Testis (tissue), 3 donors: ENCODE results near the gene FBN2. TPM values are rescaled to one million over a fixed set of nuclear protein-coding genes. Genes with fewer than 3 reads are reported as not detected.

Experiments used
- DNase-seq: peaks from one replicate; pipeline ENCODE4 v3.0.0-alpha.2; 2019
- H3K27ac ChIP-seq, 2 donors: fragments of 200-600 bp; sonication (generic); one replicate each; pipeline ENCODE4 v1.5.1; 2019
- H3K27me3 ChIP-seq: fragments of 200-600 bp; sonication (generic); one replicate; pipeline ENCODE4 v1.5.1; 2019
- H3K36me3 ChIP-seq: fragments of 200-600 bp; sonication (generic); one replicate; pipeline ENCODE4 v1.5.1; 2017; ENCODE audit warnings: low read depth; ENCODE audit errors: missing control alignments
- H3K4me1 ChIP-seq: fragments of 200-600 bp; sonication (generic); one replicate; pipeline ENCODE4 v1.5.1; 2019
- H3K4me3 ChIP-seq, 2 donors: fragments of 200-600 bp; sonication (generic); one replicate each; pipeline ENCODE4 v1.5.1; 2017 to 2019
- H3K9me3 ChIP-seq: fragments of 200-600 bp; sonication (generic); one replicate; pipeline ENCODE4 v1.5.1; 2017
- CTCF ChIP-seq, 3 experiments: fragments of 450-650 bp in 2 of 3; fragments of 200-600 bp in 1 of 3; sonication (generic) in 1 of 3; IDR thresholded peaks; one replicate each; pipeline ENCODE4 v1.5.1; 2016 to 2019; ENCODE audit warnings: antibody characterized with exemption in 3 of 3, mild to moderate bottlenecking in 2 of 3, moderate library complexity in 1 of 3
- POLR2A ChIP-seq: fragments of 450-650 bp; IDR thresholded peaks from one replicate; pipeline ENCODE4 v1.6.1; 2017; ENCODE audit warnings: antibody characterized with exemption, mild to moderate bottlenecking, moderate library complexity
- WGBS, 2 donors: methylation state at CpG; one replicate each; pipeline ENCODE4 v1.1.5; 2018; 5-methylcytosine and 5-hydroxymethylcytosine counted together
- intact Hi-C: fragments of 100-400 bp; cut with DNase I; formaldehyde crosslinking; loops from one replicate; pipeline ENCODE4 v1.15.1; 2023; ENCODE audit warnings: low total_unique reads
- polyA plus RNA-seq: library from polyadenylated mRNA; stranded (reverse); fragments of 350-450 nt; fragmentation: Illumina TruSeq; extraction: RNeasy Lipid Tissue Mini Kit (QIAGEN cat#74804); gene quantifications from one replicate; pipeline ENCODE4 v1.2.3, GENCODE V29; 2014; ENCODE audit warnings: low read depth, low replicate concordance; ENCODE audit not compliant: insufficient read depth
- total RNA-seq, 2 donors: library from RNA; depleted of rRNA; stranded (reverse); fragments of >200 nt; gene quantifications; one replicate each; pipeline ENCODE4 v1.2.3, GENCODE V29; 2016

Gene FBN2
- total and polyA plus RNA-seq, 3 donors from 2014 or later: 13.8 to 22.4 (median 17.5) TPM

DNA sequence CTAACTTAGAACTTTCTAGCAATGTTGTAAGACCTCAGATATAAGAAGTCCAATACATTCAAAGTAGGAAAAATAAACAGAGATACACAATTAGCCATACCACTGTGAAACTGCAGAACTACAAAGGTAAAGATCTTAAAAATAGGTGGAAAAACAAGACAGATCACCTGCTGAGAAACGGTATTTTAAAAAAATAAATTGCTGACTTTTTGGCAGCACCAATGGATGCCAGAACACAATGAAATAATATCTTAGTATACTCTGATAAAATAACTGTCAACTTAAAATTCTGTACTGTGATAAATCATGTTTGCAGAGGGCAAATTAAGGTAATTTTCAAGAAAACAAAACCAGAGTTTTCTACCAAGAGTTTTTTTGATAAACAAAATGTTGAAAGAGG, 138.9 kb downstream of the FBN2 start:
- no peaks in the 10 kb centered on the region for H3K4me1 ChIP-seq
- DNase-seq: no peak
- WGBS, 2 donors: 56 to 71% methylated on average over 1 of the region's 1 CpG
- no peaks in the 10 kb centered on the region for H3K36me3 ChIP-seq
- no peak overlapping the region for H3K27ac ChIP-seq
- intact Hi-C loops: no loop called here
- TF ChIP-seq CTCF (IDR thresholded peaks at IDR 0.05) (no peak), POLR2A (no peak)
- H3K9me3 ChIP-seq: no peaks in the 10 kb centered on the region
- H3K27me3 ChIP-seq: no peaks in the 10 kb centered on the region
- H3K4me3 ChIP-seq: no peak overlapping the region

- Histone ChIP-seq H3K27me3 (no peaks in the 10 kb centered on the region), H3K4me3 (no peak overlapping the region), H3K4me1 (no peaks in the 10 kb centered on the region), H3K9me3 (no peaks in the 10 kb centered on the region), H3K27ac (no peak overlapping the region), H3K36me3 (no peaks in the 10 kb centered on the region)
- intact Hi-C loops: no loop called here
- no peak for DNase-seq
- 88 to 91% methylated on average over 2 of the region's 2 CpGs for WGBS, 2 donors
- TF ChIP-seq CTCF (IDR thresholded peaks at IDR 0.05) (no peak), POLR2A (no peak)
Measured at GRCh38 chr5:128397876-128398275, 140.2 kb downstream of the FBN2 start.

- Histone ChIP-seq H3K36me3 (no peaks in the 10 kb centered on the region), H3K27me3 (no peaks in the 10 kb centered on the region), H3K4me3 (no peak overlapping the region), H3K9me3 (no peaks in the 10 kb centered on the region), H3K27ac (no peak overlapping the region), H3K4me1 (no peaks in the 10 kb centered on the region)
- TF ChIP-seq CTCF (IDR thresholded peaks at IDR 0.05): no peak
- no peak for TF ChIP-seq POLR2A
- WGBS, 2 donors: 93 to 97% methylated on average over 7 to 8 of the region's 8 CpGs
- no peak for DNase-seq
- intact Hi-C loops: no loop called here
Measured at GRCh38 chr5:128395073-128395472, 143.0 kb downstream of the FBN2 start.

DNA sequence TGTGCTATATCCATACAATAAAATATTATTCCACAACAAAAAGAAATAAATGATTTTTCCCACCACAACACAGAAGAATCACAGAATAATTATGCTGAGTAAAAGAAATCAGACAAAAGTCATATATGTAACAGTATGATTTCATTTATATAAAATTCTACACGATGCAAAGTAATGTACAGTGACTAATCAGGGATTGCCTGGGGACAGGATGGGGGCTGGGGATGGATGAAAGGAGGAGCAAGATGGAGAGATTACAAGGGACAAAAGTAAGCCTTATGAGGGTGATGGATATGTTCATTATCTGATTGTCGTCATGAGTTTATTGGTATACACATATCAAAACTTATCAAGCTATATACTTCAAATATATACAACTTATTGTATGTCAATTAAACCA, 154.0 kb downstream of the FBN2 start:
- no peaks in the 10 kb centered on the region for H3K27me3 ChIP-seq
- no peak for TF ChIP-seq POLR2A
- TF ChIP-seq CTCF (IDR thresholded peaks at IDR 0.05): no peak
- no peaks in the 10 kb centered on the region for H3K4me1 ChIP-seq
- H3K9me3 ChIP-seq: no peaks in the 10 kb centered on the region
- 93 to 96% methylated on average over 2 of the region's 2 CpGs for WGBS, 2 donors
- intact Hi-C loops: no loop called here
- DNase-seq: no peak
- no peak overlapping the region for H3K4me3 ChIP-seq
- no peak overlapping the region for H3K27ac ChIP-seq
- H3K36me3 ChIP-seq: no peaks in the 10 kb centered on the region

DNA sequence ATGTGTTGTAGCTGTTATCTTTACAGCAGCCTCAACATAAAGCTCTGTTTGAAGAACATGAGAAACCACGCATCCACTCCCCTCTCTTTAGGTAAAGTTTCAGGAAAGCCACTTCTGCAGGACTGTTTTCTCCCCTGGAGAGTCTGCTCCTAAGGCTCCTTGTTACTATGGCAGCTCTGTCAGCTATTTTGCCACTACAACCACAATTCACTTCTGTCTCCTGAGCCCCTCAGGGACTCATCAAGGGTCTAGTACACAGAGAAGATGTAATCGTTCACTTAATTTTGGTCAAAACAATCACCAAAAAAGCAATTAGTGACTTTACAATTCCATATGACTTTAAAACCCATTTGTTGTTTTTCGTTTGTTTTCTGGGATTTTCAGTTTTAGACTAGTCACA, 157.7 kb downstream of the FBN2 start:
- intact Hi-C loops: no loop called here
- Histone ChIP-seq H3K27ac (no peak overlapping the region), H3K36me3 (no peaks in the 10 kb centered on the region), H3K9me3 (no peaks in the 10 kb centered on the region), H3K4me3 (no peak overlapping the region), H3K4me1 (no peaks in the 10 kb centered on the region), H3K27me3 (no peaks in the 10 kb centered on the region)
- DNase-seq: no peak
- TF ChIP-seq POLR2A (no peak), CTCF (IDR thresholded peaks at IDR 0.05) (no peak)
- 50 to 57% methylated on average over 3 of the region's 3 CpGs for WGBS, 2 donors
